ENCODE measurements around the gene HOXB7.

HOXB7 gene

DNA sequence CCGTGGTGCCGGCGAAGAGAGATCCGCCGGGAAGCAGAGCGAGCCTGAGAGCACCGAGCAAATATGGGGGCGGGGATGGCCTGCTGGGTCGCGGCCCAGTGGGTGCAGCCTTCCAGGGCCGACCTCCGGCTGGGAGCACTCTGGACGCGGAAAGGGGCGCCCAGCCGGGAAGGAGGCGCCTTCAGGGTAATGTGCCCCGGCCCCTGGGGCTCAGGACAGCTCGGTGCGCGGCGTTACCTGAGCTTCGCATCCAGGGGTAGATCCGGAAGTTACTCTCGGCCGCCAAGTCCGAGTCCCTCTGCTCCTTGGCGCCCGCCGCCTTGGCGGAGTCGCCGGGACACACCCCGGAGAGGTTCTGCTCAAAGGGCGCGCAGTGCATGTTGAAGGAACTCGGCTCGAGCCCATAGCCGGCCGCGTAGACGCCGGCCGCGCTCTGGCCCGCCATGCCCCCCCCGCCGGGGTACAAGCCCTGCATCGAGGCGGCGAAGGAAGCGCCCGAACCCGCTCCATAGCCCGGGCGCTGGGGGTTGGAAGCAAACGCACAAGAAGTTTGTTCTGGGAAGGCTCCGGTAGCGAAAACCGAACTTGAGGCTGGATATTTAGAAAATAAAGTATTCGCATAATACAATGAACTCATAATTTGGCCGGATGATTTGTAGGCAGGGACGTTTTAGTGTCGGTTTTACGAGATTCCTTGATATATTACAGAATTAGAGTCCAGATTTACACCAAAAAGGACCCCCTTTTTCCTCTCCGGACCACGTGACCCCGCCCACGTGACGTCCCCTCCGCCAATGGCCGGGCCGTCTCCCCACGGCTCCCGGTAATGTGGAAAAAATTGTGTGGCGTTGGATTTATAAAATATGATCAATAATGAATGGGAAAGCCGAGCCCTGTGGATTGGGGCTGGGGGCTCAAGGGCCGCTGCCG, at the start of gene HOXB7:
HOXB7 (minus strand) TSS at position 736 of the 930 bp plus-strand sequence; CDS start at position 637, 99 bp downstream.
- DNase-seq (ENCODE audit: low spot score): peak; percentile 70

DNA sequence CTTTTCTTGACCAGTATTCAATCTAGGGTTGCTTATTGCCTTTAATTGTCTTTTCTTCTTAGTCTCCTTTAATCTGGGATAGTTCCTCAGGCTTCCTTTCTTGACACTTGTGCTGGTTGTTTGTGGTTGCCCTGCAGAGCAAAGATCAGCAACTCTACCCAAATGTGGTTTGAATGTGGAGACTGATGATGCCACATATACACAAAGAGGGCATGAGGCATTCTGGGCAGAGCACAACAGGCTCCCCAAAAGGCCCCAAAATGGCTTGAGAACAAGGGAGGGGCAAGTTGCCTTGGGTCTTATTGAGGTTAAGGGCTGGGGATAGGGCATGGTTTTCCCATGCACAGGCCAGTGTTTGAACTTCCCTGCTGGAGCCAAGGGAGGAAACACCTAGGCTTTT, 45.1 kb upstream of the HOXB7 start:
- no peak for DNase-seq (ENCODE audit: low spot score)

- DNase-seq (ENCODE audit: low spot score): no peak
These were observed 38.9 kb upstream of the HOXB7 start for GRCh38 chr17:48649741-48650140.

DNA sequence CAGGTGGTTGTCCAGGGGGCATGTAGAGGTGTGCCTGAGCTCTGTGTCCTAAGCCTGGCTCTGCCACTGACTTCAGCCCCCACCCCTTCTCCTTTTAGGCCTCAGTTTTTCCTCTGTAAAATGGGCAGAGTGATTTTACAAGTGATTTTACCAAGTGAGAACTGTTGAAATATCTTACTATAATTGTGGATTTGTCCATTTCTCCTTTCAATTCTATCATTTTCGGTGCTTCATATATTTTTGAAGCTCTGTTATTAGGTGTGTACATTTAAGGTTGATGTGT, 37.1 kb upstream of the HOXB7 start:
- DNase-seq (ENCODE audit: low spot score): no peak

DNA sequence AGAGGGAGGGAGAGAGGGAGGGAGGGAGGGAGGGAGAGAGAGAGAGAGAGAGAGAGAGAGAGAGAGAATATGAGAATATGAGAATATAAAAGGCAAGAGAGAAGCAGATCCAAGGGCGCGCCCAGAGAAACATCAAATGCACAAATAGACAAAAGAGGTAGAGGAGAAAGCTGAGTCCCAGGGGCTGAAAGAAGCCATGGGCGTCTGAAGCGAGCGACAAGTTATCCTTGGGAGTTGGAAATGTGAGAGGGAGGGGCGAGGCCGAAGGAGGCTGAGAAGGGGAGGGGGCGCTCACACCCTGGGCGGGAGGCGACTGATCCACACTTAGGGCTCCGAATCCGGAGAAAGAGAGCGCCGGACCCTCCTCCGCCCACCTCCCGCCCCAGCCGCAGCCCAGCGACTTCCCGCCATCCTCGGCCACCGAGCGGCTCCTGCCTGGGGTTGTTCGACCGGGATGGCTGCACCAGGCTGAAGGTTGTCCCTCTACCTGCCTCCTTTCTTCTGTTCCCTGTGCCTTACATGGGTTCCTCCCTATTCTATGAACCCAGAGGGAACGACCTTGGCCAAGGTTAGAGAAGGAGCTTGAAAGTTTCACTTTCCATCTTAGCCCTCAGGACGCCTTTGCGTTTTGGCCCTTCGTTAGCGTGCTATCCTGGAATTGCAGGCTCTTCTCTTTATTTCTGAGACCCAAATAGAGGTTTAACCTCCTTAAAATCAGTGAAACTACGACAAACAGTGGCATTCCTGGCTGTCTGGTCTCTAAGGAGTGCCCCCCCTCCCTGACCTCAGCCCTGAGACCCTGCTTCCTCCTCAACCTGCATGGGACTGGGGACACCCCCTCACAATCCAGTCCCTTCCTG, 36.5 kb upstream of the HOXB7 start:
- DNase-seq (ENCODE audit: low spot score): peak; percentile 27

GRCh38 chr17:48646183-48647102, 35.6 kb upstream of the HOXB7 start:
- DNase-seq (ENCODE audit: low spot score): peak; percentile 81

DNA sequence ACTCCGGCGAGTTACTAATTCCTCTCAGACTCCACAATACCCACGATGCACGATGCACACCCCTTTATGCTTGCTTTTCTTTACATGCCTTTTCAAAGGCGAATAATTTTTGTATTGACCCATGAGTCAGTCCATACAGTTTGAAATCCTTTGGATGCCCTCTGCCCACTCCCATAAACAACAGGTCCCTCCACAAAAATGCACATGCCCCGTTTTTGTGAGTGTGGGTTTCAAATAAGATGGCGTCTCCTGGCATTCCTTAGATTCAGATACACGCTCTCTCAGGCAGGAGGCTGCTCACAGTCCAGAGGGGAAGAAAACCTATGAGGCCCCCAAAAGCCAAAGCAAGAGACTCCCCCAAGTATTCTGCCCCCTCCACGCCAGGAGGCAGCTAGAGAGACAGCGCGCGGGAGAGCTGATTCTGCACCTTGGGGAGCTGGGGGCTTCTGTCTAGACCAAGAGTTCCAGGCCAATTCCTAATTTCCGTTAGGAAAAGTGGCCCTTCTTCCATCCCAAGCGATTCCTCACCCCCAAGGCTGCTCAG, 34.9 kb upstream of the HOXB7 start:
- DNase-seq (ENCODE audit: low spot score): no peak

DNA sequence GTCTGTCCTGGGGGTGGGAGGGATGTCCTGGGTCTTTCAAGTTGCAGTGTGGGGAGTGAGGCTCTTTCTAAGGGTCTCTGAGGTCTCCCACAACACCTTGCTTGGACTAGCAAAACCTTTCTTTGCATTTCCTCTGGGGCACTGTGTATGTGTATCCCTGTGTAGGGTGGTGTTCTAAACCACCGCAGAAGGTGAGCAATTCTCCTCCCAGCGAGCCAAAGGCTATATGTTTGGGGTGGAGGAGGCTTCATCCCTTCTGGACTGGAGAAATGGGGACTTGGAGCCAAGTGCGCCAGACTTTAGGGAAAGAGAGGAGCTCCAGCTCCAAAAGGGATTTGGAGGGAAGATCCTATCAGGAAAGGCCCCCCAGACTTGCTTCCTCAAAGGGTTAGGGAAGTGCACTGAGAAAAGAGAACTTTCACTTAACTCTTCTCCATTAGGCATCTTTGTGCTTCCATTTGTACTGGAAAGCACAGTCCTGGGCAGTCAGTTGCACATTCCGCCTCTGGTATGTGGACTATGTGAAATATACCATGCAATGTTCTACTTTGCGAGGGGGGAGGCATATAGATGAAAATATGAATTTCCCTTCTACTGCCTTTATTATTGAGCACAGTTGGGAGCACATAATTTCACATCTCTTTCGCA, 34.2 kb upstream of the HOXB7 start:
- DNase-seq (ENCODE audit: low spot score): no peak

GRCh38 chr17:48644159-48644558, 33.3 kb upstream of the HOXB7 start:
- DNase-seq (ENCODE audit: low spot score): no peak

DNA sequence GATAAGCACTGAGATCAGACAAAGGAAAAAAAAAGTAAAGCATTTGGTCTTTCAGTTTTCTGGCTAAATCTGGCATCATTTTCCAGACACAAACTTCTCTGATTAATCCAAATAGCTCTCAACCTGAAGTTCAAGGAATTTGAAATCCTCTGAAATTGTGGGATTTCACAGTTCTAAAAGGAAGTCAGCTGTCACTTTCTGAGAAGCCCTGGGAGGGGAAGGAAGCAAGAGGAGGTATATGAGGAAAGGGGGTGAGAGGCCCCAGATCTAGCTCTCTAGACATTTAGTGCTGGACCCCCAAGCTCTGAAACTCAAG, 32.8 kb upstream of the HOXB7 start:
- no peak for DNase-seq (ENCODE audit: low spot score)

- DNase-seq (ENCODE audit: low spot score): no peak
These were observed 32.3 kb upstream of the HOXB7 start for GRCh38 chr17:48642843-48643696.

DNA sequence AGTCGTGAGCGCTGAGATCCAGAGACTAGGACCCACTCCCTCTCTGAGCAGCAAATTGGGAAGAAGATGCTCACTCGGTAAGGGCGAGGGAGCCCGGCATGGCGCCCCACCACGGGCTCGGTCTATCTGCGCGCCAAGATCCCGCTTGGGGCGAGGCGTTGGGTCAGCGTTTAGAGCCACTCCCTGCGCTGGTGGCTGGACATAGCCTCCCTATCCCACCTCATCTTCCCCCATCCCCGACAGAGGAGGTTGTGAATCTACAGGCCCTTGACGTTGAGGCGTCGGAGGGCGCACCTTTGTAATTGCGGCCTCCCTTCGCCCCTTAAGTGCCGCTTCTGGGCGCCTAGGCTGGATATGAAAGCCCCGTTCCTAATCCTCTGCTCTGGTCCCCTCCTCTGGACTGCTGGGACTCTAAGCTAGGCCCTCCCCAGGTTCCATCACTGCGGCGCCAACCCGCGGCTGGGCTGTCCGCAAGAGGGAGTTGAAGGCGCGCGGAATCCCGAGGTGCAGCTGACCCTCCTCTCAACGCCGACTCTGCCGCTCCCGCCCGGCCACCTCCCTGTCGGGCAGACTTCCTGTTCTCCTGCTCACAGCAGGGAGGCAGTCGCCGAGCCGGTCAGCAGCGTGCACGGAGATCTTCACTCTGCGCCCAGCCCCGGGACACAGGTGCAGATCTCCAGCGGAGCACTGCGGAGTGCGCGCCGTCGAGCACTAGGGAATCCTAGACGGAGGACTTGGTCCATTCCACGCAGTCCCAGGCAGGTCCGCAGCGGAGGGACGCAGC, 31.4 kb upstream of the HOXB7 start:
- peak; percentile 41 for DNase-seq (ENCODE audit: low spot score)

DNA sequence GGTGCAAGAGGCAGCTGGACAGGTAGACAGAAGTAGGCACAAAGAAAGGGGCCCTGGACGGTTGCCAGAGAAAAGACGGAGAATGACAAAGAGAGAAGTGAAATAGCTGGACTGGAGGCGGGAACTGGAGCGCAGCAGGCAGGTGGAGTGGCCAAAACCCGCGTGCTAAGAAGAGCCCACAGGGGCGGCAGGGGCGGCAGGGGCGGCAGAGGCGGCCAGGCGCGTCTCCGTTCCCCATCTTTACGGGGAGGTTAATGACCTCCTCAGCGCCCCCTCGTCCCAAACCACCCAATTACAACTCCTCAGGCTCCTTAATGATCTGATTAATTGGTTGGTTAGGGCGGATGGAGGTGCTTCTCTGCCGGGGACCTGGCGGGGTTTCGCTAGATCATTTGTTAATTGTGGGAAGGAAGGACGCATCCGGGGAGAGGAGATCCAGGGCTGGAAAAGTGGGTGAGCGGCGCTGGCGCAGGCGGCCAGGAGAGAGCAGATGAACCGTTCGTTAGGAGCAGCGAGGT, 30.8 kb upstream of the HOXB7 start:
- DNase-seq (ENCODE audit: low spot score): no peak

DNA sequence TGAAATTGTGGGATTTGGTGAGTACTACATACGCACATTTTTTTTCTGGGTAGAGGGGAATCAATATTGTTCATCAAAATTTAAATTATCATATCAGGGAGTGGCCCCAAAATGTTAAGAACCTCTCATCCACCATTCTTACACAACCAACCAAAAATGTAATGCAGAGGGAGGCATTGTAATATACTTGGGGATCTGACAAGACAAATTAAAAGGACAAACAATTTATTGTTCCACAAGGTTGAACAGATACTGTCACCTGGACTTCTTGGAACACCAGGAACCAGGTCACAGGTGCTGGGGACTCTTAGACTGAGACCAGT, 30.0 kb upstream of the HOXB7 start:
- no peak for DNase-seq (ENCODE audit: low spot score)

GRCh38 chr17:48639982-48640857, 29.4 kb upstream of the HOXB7 start:
- DNase-seq (ENCODE audit: low spot score): no peak

- DNase-seq (ENCODE audit: low spot score): no peak
These were observed 28.3 kb upstream of the HOXB7 start for GRCh38 chr17:48639136-48639535.

DNA sequence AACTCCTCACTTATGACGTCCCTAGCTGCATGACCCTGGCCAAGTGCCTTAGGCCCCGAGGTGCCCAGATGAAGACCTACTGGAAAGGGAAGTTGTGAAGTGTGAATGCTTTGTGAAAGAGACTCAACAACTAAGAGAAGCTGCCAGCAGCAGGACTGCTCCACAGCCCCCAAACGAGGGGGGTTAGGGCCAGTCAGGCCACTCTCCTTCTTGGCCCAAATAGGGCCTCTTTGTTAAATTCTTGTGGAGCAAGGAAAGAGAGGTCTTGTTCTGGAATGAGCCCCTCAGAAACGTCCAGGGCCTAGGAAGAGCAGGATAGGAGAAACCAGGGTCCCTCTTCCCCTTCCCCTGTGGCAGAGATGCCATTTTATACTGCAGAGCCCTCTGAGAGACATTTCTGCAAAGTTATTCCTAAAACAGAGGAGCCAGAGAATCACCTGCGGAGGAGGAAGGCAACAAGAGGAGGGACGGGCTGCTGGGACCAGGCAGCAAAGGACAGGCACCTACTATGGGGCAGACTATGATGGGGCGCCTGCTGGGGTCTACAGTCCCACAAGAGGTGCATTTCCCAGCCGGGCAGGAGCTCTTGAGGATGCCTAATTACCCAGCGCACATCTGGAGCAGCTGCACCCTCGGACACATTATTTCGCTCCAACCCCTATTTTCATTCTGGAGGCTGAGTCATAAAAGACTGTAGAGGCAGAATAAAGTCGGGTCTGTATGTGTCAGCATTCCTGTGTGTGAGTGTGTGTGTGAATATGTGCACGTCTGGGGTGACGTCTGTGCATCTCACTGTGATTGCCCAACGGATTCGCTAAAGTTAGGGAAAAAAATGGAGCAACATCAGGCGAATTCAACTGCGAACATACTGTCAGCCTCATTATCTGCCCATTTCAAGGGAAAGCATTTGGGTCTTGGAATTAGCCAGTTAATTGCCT, 26.8 kb upstream of the HOXB7 start:
- peak; percentile 59 for DNase-seq (ENCODE audit: low spot score)

All from kidney tubule cell (primary cell).